SK-MEL-5 (cell line): Measurements from ENCODE around the gene EDN2. TPM values are rescaled to one million over a fixed set of nuclear protein-coding genes. Genes with fewer than 3 reads are reported as not detected.
A peak's percentile ranks its signal among the peaks of the same experiment; 100 is the strongest.

ENCODE experiments used
- DNase-seq: peaks from one replicate; pipeline ENCODE4 v3.0.0-alpha.2; 2016; ENCODE audit warnings: low read depth, low spot score
- in situ Hi-C: cut with HindIII; loops from 2 replicates; pipeline ENCODE4 v1.10.0; 2016; ENCODE audit warnings: low sequenced_read_pairs, high pct_unique_total_duplicates, low pct_unique_long_range_greater_than_20kb
- total RNA-seq: library from RNA; depleted of rRNA; stranded (reverse); fragments of >200 nt; shearing (Covaris generic); gene quantifications from 2 replicates; pipeline ENCODE4 v1.2.3, GENCODE V29; 2014

EDN2 gene
- total RNA-seq, 1 experiment from 2014 or later = not detected

GRCh38 chr1:41479000-41479807, 5.3 kb downstream of the EDN2 start:
- DNase-seq = no peak
- in situ Hi-C loops = no loop called here

- in situ Hi-C loops = no loop called here
- DNase-seq = no peak
Observed at GRCh38 chr1:41478118-41478748, 6.2 kb downstream of the EDN2 start.

- in situ Hi-C loops = no loop called here
- no peak for DNase-seq
Observed at GRCh38 chr1:41476807-41477361, 7.6 kb downstream of the EDN2 start.

GRCh38 chr1:41475859-41476567, 8.5 kb downstream of the EDN2 start:
- DNase-seq = peak; percentile 10

GRCh38 chr1:41475346-41475745, 9.1 kb downstream of the EDN2 start:
- DNase-seq = no peak
- in situ Hi-C loops = no loop called here

More at GRCh38 chr1:41475859-41476567, 8.5 kb downstream of the EDN2 start:
- in situ Hi-C loops = no loop called here

- in situ Hi-C loops = no loop called here
- DNase-seq = no peak
Observed at GRCh38 chr1:41474490-41475271, 9.8 kb downstream of the EDN2 start.

- DNase-seq = no peak
- in situ Hi-C loops = no loop called here
Observed at GRCh38 chr1:41473738-41474362, 10.6 kb downstream of the EDN2 start.

- in situ Hi-C loops = no loop called here
- no peak for DNase-seq
Observed at GRCh38 chr1:41471658-41472057, 12.8 kb downstream of the EDN2 start.

- in situ Hi-C loops = no loop called here
- no peak for DNase-seq
Observed at GRCh38 chr1:41469706-41470105, 14.8 kb downstream of the EDN2 start.

- in situ Hi-C loops = no loop called here
- no peak for DNase-seq
Observed at GRCh38 chr1:41468122-41468762, 16.2 kb downstream of the EDN2 start.

GRCh38 chr1:41467673-41468072, 16.8 kb downstream of the EDN2 start:
- DNase-seq = no peak
- in situ Hi-C loops = no loop called here

GRCh38 chr1:41466146-41466545, 18.3 kb downstream of the EDN2 start:
- in situ Hi-C loops = no loop called here
- no peak for DNase-seq

- no peak for DNase-seq
- in situ Hi-C loops = no loop called here
Observed at GRCh38 chr1:41465741-41466140, 18.7 kb downstream of the EDN2 start.

GRCh38 chr1:41464885-41465284, 19.6 kb downstream of the EDN2 start:
- in situ Hi-C loops = no loop called here
- no peak for DNase-seq

GRCh38 chr1:41463516-41463915, 21.0 kb downstream of the EDN2 start:
- no peak for DNase-seq
- in situ Hi-C loops = no loop called here

- no peak for DNase-seq
- in situ Hi-C loops = no loop called here
Observed at GRCh38 chr1:41462680-41463004, 21.8 kb downstream of the EDN2 start.
